Endometrium (tissue), 2 donors: ENCODE measurements around the gene PTPN2.
"Not testable (repeated sequence)": the region's sequence is repeated elsewhere in the genome, so short reads cannot be mapped to it uniquely, and the experiment has no call there.

Source experiments
- FAIRE-seq: peaks from 2 replicates; lab custom pipeline; 2012; peaks lifted over from hg19 to GRCh38; lab: Jason Lieb, UNC
- donor health status: control.
- donor health status: control.

Gene PTPN2

GRCh38 chr18:12770469-12771219 lies 113.4 kb downstream of the PTPN2 start:
- FAIRE-seq = no peak

DNA sequence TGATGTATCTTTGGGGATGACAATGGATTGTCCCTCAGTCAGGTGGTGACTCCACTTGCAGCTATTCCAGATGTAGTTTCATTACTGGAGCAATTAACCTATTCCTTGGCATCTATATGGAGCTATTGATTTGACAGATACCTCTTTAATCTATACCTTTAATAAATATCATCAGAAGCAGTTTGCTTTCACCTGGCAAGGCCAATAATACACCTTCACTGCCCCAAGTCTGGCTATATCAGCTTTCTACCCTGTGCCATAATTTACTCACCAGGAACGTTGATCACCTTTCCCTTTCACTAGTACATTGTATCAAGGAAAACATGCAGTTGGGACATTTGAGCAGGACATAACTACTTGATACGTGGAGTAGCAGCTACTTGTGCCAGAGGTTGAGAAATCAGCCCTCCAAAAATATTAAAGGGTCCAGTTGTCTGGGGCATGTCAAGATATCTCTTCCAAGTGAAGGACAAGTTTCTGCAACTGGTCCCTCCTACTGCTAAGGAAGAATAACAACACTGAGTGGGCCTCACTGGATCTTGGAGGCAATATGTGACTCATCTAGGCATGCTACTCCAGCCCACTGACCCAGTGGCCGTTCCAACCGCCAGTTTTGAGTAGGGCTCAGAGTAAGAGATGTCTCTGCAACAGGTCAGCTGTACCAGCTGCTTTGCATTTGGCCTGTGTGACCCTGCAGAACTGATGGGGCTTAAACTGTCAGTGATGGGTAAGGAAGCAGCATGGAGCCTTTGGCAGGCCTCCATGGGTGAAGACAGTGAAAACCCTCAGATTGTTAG lies 114.2 kb downstream of the PTPN2 start:
- FAIRE-seq = no peak

DNA sequence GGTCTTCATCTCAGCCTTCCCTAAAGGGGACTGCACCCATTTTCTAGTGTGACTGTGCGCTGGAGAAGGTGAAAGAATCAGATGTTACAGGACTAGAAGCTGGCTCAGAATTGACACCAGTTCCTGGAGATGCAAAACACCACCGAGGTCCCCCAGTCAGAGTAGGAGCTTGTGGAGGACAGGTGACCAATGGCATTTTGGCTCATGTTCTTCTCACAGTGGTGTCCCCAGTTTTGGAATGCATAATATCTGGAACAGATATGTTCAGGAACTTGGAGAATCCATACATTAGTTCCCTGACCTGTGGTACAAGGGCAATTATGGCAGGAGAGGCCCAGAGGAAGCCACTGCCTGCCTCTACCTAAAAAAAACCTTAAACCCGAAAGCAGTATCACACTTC lies 114.9 kb downstream of the PTPN2 start:
- FAIRE-seq = no peak

DNA sequence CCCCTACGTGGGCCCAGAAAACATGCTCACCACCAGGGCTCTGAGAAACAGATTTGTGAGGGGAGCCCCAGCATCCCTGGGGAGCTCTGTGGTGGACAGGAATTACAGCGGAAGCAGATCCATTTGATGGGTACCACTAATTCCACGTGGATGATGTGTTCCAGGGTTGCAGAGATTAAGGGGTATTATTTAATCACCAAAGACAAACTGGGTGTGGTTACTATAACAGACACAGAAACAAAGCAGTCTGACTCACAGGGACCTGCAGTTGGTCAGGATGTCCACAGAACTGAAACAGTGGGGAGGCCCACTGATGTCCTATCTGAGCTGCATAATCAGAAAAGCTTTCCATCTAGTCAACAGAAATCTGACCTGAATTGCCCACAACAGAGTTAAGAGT lies 115.4 kb downstream of the PTPN2 start:
- no peak for FAIRE-seq

GRCh38 chr18:12767580-12768155 lies 116.4 kb downstream of the PTPN2 start:
- FAIRE-seq = no peak

- no peak for FAIRE-seq
Observed at GRCh38 chr18:12766986-12767433, 117.0 kb downstream of the PTPN2 start.

GRCh38 chr18:12765586-12765985 lies 118.5 kb downstream of the PTPN2 start:
- no peak for FAIRE-seq

DNA sequence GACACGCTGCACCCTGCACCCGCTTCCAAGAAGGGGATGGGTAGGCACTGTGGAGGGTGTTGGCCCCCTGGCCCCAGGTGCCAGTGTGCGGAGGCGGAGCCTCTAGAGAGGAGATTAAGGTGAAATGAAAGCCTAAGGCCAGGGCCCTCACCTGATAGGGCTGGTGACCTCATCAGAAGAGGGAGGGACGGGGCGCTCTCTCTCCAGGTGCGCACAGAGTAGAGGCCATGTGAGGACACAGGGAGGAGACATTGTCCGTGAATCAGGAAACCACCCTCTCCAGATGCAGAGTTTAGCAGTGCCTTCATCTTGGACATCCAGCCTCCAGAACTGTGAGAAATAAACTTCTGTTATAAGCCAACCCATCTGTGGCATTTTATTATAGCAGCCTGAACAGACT lies 118.9 kb downstream of the PTPN2 start:
- FAIRE-seq = no peak

GRCh38 chr18:12758566-12758965 lies 125.5 kb downstream of the PTPN2 start:
- not testable (repeated sequence) for FAIRE-seq

- FAIRE-seq = not testable (repeated sequence)
Observed at GRCh38 chr18:12756619-12757239, 127.3 kb downstream of the PTPN2 start.

DNA sequence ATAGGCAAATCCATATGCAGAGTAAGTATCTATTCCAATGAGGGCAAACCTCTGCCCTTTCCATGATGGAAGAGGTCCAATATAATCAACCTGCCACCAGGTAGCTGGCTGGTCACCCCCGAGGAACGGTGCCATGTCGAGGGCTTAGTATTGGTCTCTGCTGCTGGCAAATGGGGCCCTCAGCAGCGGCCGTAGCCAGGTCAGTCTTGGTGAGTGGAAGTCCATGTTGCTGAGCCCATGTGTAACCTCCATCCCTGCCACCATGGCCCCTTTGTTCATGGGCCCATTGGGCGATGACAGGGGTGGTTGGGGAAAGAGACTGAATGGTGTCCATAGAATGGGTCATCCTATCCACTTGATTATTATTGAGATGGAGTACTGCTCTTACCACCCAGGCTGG lies 128.4 kb downstream of the PTPN2 start:
- not testable (repeated sequence) for FAIRE-seq

DNA sequence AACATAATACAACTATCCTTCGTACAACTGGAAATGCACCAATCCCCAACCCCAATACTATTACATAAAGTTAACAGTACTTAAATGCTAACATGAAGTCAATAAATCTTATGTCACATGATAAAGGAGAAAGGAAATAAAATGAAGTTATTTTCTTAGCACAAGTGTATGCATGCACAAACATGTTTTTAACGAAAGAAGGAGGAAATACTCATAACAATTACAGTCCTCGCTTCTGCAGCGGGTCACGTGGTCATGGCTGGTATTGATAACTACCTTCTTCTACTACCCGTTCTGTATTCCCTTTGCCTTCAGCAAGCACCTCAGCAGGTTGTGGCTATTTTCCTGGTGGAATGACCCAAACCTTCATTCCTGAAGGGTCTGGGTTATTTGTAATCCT lies 129.5 kb downstream of the PTPN2 start:
- FAIRE-seq = no peak

- FAIRE-seq = no peak
Observed at GRCh38 chr18:12751891-12752290, 132.1 kb downstream of the PTPN2 start.

DNA sequence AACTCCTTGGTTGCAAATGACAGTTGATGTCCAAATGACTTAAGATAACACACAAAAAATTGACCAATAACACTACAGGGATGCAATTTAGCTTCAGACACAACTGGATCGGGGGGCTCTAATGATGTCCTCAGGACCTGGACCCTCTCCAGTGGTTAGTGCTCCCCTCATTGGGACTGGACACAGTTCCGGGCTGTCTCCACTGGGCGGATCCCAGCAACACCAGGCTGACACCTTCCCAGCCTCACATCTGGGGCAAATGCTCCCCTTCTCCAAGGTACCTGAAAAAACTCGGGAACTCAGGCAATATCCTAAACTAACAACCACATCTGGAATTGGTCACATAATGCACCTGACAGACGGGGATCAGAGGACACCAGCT lies 132.5 kb downstream of the PTPN2 start:
- FAIRE-seq = no peak

- FAIRE-seq = no peak
Observed at GRCh38 chr18:12750715-12751502, 133.1 kb downstream of the PTPN2 start.

- no peak for FAIRE-seq
Observed at GRCh38 chr18:12750076-12750714, 133.8 kb downstream of the PTPN2 start.

DNA sequence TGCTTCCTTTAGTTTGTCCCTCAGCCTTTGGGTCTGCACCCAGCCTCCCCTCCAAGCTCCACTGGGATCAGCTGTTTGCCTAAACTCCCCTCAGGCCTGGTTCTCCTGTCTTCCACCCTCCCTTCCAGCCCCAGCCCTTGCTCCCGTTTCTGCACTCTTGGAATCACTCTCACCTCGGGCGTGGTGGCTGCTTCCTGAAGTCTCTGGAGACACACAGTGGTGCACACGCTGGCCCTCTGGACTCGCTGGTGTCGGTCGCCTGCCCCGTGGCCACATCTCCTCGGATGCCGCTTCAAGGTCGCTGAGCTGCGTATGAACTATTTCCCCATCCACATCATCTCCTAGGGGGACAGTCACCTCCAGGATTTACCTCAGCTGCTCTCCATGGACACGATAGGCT lies 134.9 kb downstream of the PTPN2 start:
- no peak for FAIRE-seq

DNA sequence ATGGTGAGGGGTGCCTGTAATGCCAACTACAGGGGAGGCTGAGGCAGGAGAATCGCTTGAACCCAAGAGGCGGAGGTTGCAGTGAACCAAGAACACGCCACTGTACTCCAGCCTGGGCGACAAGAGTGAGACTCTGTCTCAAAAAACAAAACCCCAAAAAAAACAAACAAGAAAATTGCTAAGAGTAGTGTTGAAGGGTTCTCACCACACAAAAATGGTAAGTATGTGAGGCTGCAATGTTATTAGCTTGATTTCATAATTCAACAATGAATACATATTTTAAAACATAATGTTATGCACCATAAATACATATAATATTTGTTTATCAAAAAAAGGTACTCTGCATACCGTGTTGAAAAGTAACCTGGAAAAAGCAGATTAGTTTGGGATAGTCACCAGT lies 135.4 kb downstream of the PTPN2 start:
- no peak for FAIRE-seq

DNA sequence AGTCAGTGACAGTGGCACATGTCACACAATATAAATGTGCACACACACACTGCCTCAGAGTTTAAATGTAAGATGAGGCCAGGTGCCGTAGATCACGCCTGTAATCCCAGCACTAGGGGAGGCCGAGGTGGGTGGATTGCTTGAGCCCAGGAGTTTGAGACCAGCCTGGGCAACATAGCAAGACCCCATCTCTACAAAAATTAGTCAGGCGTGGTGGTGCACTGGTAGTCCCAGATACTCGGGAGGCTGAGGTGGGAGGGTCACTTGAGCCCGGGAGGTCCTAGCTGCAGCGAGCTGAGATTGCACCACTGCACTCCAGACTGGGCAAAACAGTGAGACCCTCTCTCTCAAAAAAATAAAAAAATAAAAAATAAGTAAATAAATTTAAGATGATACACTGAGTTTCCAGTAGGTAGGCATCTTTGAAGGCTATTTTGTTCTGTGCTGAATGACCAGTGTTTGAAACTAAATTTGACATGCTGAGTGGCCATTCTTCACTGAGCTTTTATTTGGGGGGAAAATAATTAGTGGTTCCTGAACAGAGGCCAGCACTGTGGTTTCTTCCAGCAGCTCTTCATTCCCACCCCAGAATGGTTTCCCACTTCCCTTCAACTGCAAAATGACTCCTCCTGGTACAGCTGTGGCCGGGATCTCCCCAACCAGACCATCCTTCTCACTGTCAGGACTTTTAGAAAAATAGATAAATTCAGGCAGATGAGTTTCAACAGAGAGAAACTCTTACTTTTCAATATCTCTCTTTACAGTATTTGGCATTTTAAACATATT lies 136.3 kb downstream of the PTPN2 start:
- FAIRE-seq = no peak

GRCh38 chr18:12745095-12745795 lies 138.8 kb downstream of the PTPN2 start:
- FAIRE-seq = no peak
